Peyer's patch (tissue), 4 donors: ENCODE data around the gene SORL1-AS1.
"Not testable (repeated sequence)": the region's sequence is repeated elsewhere in the genome, so short reads cannot be mapped to it uniquely, and the experiment has no call there.

Experiments
- DNase-seq, 3 donors: peaks; one replicate each; pipeline ENCODE4 v3.0.0-alpha.2; 2017 to 2019
- H3K27ac ChIP-seq, 4 donors: fragments of 200-600 bp; sonication (generic); one replicate each; pipeline ENCODE4 v1.5.1; 2016 to 2019
- H3K27me3 ChIP-seq, 2 donors: fragments of 200-600 bp; sonication (generic); one replicate each; pipeline ENCODE4 v1.5.1; 2019
- H3K36me3 ChIP-seq, 3 donors: fragments of 200-600 bp; sonication (generic); one replicate each; pipeline ENCODE4 v1.5.1; 2016 to 2019
- H3K4me1 ChIP-seq, 4 donors: fragments of 200-600 bp; sonication (generic); one replicate each; pipeline ENCODE4 v1.5.1; 2016 to 2019
- H3K4me3 ChIP-seq, 4 donors: fragments of 200-600 bp; sonication (generic); 1 replicate in 3 of 4; 2 replicates in 1 of 4; pipeline ENCODE4 v1.5.1; 2016 to 2019; ENCODE audit warnings: mild to moderate bottlenecking in 1 of 4
- H3K9me3 ChIP-seq, 4 donors: fragments of 200-600 bp; sonication (generic); one replicate each; pipeline ENCODE4 v1.5.1; 2016 to 2019; ENCODE audit warnings: mild to moderate bottlenecking in 1 of 4
- CTCF ChIP-seq, 6 experiments: fragments of 450-650 bp in 4 of 6; fragments of 200-600 bp in 2 of 6; sonication (generic) in 1 of 6; IDR thresholded peaks; one replicate each; pipeline ENCODE4 v1.5.1; 2017 to 2019; ENCODE audit warnings: antibody characterized with exemption in 6 of 6, mild to moderate bottlenecking in 3 of 6, moderate library complexity in 1 of 6
- POLR2A ChIP-seq, 2 donors: fragments of 450-650 bp; IDR thresholded peaks; one replicate each; pipeline ENCODE4 v1.5.1; 2017; ENCODE audit warnings: antibody characterized with exemption in 2 of 2, mild to moderate bottlenecking in 2 of 2, moderate library complexity in 2 of 2

The SORL1-AS1 gene

DNA sequence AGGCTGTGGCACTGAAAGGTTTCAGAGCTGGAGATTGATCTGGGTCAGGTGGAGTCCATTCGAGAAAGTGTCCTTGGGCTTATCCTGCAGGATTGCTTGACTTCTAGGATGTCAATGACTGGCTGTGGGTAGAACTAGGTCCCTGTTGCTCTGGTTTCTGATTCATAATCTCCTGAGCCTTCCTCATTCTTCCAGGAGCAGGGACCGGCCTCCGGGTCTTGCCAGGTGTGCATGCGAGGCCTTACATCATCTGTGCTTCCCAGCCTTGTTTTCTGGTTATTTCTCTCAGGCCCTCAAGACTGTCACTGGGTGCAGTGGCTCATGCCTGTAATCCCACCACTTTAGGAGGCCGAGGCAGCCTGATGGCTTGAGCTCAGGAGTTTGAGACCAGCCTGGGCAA is 33.3 kb upstream of the SORL1-AS1 start:
- no peaks in the 10 kb centered on the region for H3K4me1 ChIP-seq
- H3K9me3 ChIP-seq, result no peaks in the 10 kb centered on the region
- DNase-seq, result no peak
- no peak overlapping the region for H3K27ac ChIP-seq
- H3K27me3 ChIP-seq, result no peaks in the 10 kb centered on the region
- peaks cover 0 to 5% (median 0%) of the 10 kb centered on the region in 3 donors for H3K36me3 ChIP-seq
- no peak for TF ChIP-seq POLR2A (IDR thresholded peaks at IDR 0.05)
- no peak for TF ChIP-seq CTCF (IDR thresholded peaks at IDR 0.05)
- no peak overlapping the region for H3K4me3 ChIP-seq

DNA sequence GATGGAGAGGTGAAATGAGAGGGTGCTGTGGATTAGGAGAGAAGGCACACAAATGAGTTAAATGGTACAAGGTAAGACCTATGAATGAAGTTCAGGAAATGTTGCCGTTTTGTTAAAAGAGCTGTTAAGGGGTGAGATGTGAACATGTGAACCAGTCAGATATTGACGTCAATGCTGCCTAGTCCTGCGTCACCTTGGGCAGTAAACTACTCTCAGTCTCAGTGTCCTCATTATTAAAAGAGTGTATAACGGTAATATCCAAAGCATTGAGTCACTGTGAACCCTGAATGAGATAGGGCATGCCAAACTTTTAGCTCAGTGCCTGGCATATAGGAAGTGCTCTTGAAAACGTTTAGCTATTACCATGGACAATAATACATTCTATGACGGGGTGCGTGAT is 32.4 kb upstream of the SORL1-AS1 start:
- Histone ChIP-seq H3K4me1 (no peaks in the 10 kb centered on the region), H3K4me3 (no peak overlapping the region)
- TF ChIP-seq POLR2A (IDR thresholded peaks at IDR 0.05) (no peak), CTCF (IDR thresholded peaks at IDR 0.05) (no peak)

DNA sequence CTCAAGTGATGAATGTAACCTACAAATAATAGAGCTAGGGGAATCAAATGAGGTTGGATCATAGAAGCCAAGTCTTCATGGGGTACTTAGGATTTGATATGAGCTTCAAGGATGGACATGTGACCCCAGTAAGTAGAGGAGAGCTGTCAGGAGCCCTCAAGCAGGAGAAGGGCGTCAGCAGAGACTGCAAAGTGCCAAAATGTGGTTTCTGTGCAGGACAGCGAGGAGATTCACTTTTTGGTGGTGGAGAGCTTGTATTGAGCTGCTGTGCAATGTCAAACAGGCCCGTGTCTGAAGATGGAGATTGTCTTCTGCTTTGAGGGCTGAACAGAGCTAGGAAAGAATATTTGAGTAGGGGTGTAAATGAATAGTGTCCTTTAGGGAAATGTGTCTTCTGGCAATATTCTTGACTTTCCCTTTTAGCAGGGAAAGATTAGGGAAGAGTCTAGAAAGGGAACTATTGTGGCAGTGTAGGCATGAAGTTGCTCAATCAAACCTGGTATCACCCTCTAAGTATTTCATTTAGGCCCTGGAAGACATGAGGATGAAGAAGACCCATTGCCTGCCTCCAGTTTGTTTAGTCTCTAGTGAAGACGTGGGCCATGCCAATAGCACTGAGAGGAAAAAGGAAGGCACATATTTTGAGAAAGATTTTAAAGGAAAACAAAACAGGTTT is 31.2 kb upstream of the SORL1-AS1 start:
- H3K27me3 ChIP-seq, result no peaks in the 10 kb centered on the region
- DNase-seq, result no peak
- no peaks in the 10 kb centered on the region for H3K4me1 ChIP-seq
- peaks cover 0 to 13% (median 0%) of the 10 kb centered on the region in 3 donors for H3K36me3 ChIP-seq
- peak overlapping the region in 1 of 4 donors; percentile 67 for H3K27ac ChIP-seq
- H3K4me3 ChIP-seq, result no peak overlapping the region
- TF ChIP-seq POLR2A (IDR thresholded peaks at IDR 0.05) (no peak), CTCF (IDR thresholded peaks at IDR 0.05) (no peak)
- no peaks in the 10 kb centered on the region for H3K9me3 ChIP-seq

More for the DNA sequence above, 32.4 kb upstream of the SORL1-AS1 start:
- no peak overlapping the region for H3K27ac ChIP-seq
- no peaks in the 10 kb centered on the region for H3K9me3 ChIP-seq
- DNase-seq, result no peak
- peaks cover 0 to 5% (median 0%) of the 10 kb centered on the region in 3 donors for H3K36me3 ChIP-seq
- H3K27me3 ChIP-seq, result no peaks in the 10 kb centered on the region

DNA sequence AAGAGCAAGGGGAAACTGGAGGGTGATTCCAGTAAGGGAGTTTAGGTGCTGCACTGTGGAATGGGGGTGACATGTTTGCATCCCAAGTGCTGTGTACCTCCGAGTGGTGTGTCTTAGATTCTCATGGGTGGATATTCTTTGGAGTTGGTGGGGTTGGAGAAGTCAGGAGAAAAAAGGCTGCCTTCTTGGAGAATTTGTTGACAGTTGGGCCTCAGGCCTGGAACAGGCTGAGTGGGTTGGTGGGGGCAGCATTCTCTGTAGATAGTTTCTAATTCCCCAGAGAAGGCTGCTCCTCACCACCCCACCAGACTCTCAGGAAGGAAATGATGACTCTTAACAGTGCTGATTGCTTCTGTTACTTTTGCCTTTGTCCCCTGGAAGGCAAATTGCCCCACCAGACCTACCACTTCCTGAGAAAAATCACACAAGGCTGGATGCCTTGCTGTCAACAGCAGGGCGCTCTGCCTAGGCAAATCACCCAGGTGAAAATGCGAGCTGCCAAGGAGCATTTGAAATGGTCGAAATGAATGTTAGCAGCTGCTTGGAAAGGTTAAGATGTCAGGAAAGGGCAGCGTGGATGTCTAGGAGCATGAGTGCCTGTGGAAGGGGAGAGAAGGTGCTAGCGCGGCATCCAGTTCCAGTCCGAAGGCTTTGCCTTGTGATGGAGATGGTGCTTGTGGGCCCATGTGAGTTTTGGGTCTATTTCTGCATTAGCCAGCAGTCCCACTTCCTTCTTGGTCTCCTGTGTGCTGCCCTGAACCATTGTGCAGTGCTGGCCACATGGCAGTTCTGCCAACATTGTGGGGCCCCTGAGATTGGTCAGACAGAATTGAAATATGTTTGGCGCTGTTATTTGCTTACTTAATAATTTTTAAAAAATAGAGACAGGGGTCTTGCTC is 29.7 kb upstream of the SORL1-AS1 start:
- Histone ChIP-seq H3K4me3 (no peak overlapping the region), H3K9me3 (no peaks in the 10 kb centered on the region), H3K4me1 (no peaks in the 10 kb centered on the region), H3K27me3 (no peaks in the 10 kb centered on the region), H3K27ac (peak overlapping the region in 3 of 4 donors; percentile 39 to 67 (median 59)), H3K36me3 (peaks cover 0 to 18% (median 0%) of the 10 kb centered on the region in 3 donors)
- peak in 2 of 3 donors; percentile 59 to 73 for DNase-seq
- TF ChIP-seq POLR2A (IDR thresholded peaks at IDR 0.05), result no peak
- TF ChIP-seq CTCF (IDR thresholded peaks at IDR 0.05), result no peak

DNA sequence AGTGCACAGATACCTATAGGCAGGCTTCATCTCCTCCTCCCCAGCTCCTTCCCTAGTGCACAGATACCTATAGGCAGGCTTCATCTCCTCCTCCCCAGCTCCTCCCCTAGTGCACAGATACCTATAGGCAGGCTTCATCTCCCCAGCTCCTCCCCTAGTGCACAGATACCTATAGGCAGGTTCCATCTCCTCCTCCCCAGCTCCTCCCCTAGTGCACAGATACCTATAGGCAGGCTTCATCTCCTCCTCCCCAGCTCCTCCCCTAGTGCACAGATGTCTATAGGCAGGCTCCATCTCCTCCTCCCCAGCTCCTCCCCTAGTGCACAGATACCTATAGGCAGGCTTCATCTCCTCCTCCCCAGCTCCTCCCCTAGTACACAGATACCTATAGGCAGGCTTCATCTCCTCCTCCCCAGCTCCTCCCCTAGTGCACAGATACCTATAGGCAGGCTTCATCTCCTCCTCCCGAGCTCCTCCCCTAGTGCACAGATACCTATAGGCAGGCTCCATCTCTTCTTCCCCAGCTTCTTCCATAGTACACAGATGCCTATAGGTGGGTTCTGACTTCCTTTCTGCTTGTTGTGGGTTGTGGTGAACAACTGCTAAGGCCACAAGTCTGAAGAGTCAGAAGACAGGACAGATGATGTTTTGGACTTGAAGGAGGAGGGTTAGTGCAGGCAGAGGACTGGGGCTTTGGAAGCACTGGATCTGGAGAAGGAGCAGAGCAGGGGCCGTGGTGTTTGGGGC is 28.9 kb upstream of the SORL1-AS1 start:
- not testable (repeated sequence) for H3K9me3 ChIP-seq

More for the DNA sequence above, 28.9 kb upstream of the SORL1-AS1 start:
- peak overlapping the region in 3 of 4 donors; percentile 39 to 59 (median 53) for H3K27ac ChIP-seq
- H3K36me3 ChIP-seq, result peaks cover 0 to 18% (median 0%) of the 10 kb centered on the region in 3 donors
- H3K27me3 ChIP-seq, H3K4me3 ChIP-seq, DNase-seq, H3K4me1 ChIP-seq: not testable (repeated sequence)
